Liver (tissue), 9 donors: ENCODE data around the gene DEPDC5. TPM values are rescaled to one million over a fixed set of nuclear protein-coding genes. Genes with fewer than 3 reads are reported as not detected.

Source experiments
- DNase-seq: peaks from one replicate; pipeline ENCODE4 v3.0.0-alpha.2; 2017; ENCODE audit warnings: low spot score
- H3K27ac ChIP-seq, 2 donors: one replicate each; pipeline ENCODE4 v1.7.0; 2013; ENCODE audit warnings: inconsistent platforms in 2 of 2, low read length in 2 of 2, control low read depth in 1 of 2, low read depth in 1 of 2, mild to moderate bottlenecking in 1 of 2
- H3K27me3 ChIP-seq, 4 donors: one replicate each; pipeline versions ENCODE4 v1.6.1 to v1.7.0; 2013; ENCODE audit warnings: low read length in 3 of 4, inconsistent platforms in 1 of 4, mild to moderate bottlenecking in 1 of 4, moderate library complexity in 1 of 4; ENCODE audit not compliant: control insufficient read depth in 4 of 4, insufficient read depth in 4 of 4
- H3K36me3 ChIP-seq, 4 donors: one replicate each; pipeline versions ENCODE4 v1.6.1 to v1.7.0; 2013; ENCODE audit warnings: low read length in 3 of 4, mild to moderate bottlenecking in 3 of 4, low read depth in 1 of 4, moderate library complexity in 1 of 4; ENCODE audit not compliant: control insufficient read depth in 4 of 4, insufficient read depth in 3 of 4
- H3K4me1 ChIP-seq, 4 donors: one replicate each; pipeline versions ENCODE4 v1.6.1 to v1.7.0; 2013; ENCODE audit warnings: low read length in 3 of 4, mild to moderate bottlenecking in 3 of 4, moderate library complexity in 1 of 4; ENCODE audit not compliant: control insufficient read depth in 4 of 4, insufficient read depth in 4 of 4
- H3K4me3 ChIP-seq, 3 donors: one replicate each; pipeline versions ENCODE4 v1.6.1 to v1.7.0; 2013; ENCODE audit warnings: low read length in 3 of 3, control low read depth in 1 of 3, low read depth in 1 of 3, mild to moderate bottlenecking in 1 of 3
- H3K9ac ChIP-seq, 2 donors: one replicate each; pipeline ENCODE4 v1.7.0; 2013; ENCODE audit warnings: low read length in 2 of 2, mild to moderate bottlenecking in 2 of 2, moderate library complexity in 2 of 2, control low read depth in 1 of 2, low read depth in 1 of 2
- H3K9me3 ChIP-seq, 4 donors: one replicate each; pipeline versions ENCODE4 v1.6.1 to v1.7.0; 2013; ENCODE audit warnings: low read length in 3 of 4; ENCODE audit not compliant: control insufficient read depth in 4 of 4
- ATF3 ChIP-seq: IDR thresholded peaks from 2 replicates; pipeline ENCODE4 v1.6.1; 2016; ENCODE audit warnings: antibody characterized with exemption
- CTCF ChIP-seq: fragments of 150-350 bp; IDR thresholded peaks from 2 replicates; pipeline ENCODE4 v1.5.1; 2017; ENCODE audit warnings: improper control_type of control experiment, low read depth, low read length; ENCODE audit not compliant: missing input control
- EGR1 ChIP-seq, 2 donors: IDR thresholded peaks; 2 replicates each; pipeline ENCODE4 v1.6.1; 2016 to 2018; ENCODE audit warnings: antibody characterized with exemption in 2 of 2, low read depth in 2 of 2
- FOXA1 ChIP-seq: IDR thresholded peaks from 2 replicates; pipeline ENCODE4 v1.6.1; 2016; ENCODE audit warnings: antibody characterized with exemption
- FOXA2 ChIP-seq: IDR thresholded peaks from 2 replicates; pipeline ENCODE4 v1.6.1; 2016; ENCODE audit warnings: antibody characterized with exemption
- GABPA ChIP-seq, 2 donors: IDR thresholded peaks in 1 of 2; conservative IDR thresholded peaks in 1 of 2; 2 replicates each; pipeline ENCODE4 v1.6.1; 2016; ENCODE audit warnings: antibody characterized with exemption in 2 of 2, mild to moderate bottlenecking in 1 of 2, moderate library complexity in 1 of 2
- HNF4A ChIP-seq, 2 donors: conservative IDR thresholded peaks; 2 replicates each; pipeline ENCODE4 v1.6.1; 2016; ENCODE audit warnings: antibody characterized with exemption in 2 of 2, mild to moderate bottlenecking in 2 of 2
- HNF4G ChIP-seq: IDR thresholded peaks from 2 replicates; pipeline ENCODE4 v1.6.1; 2016; ENCODE audit warnings: antibody characterized with exemption
- JUND ChIP-seq, 2 donors: IDR thresholded peaks; 2 replicates each; pipeline ENCODE4 v1.6.1; 2016; ENCODE audit warnings: antibody characterized with exemption in 2 of 2
- NR2F2 ChIP-seq: IDR thresholded peaks from 2 replicates; pipeline ENCODE4 v1.6.1; 2016; ENCODE audit warnings: antibody characterized with exemption
- RAD21 ChIP-seq, 2 donors: IDR thresholded peaks; 2 replicates each; pipeline ENCODE4 v1.6.1; 2016; ENCODE audit warnings: antibody characterized with exemption in 2 of 2, mild to moderate bottlenecking in 2 of 2
- REST ChIP-seq: IDR thresholded peaks from 2 replicates; pipeline ENCODE4 v1.6.1; 2016; ENCODE audit warnings: antibody characterized with exemption, mild to moderate bottlenecking
- RXRA ChIP-seq, 2 donors: IDR thresholded peaks; 2 replicates each; pipeline ENCODE4 v1.6.1; 2017 to 2018; ENCODE audit warnings: antibody characterized with exemption in 2 of 2, mild to moderate bottlenecking in 1 of 2
- SP1 ChIP-seq: IDR thresholded peaks from 2 replicates; pipeline ENCODE4 v1.6.1; 2018; ENCODE audit warnings: antibody characterized with exemption, mild to moderate bottlenecking
- TAF1 ChIP-seq: conservative IDR thresholded peaks from 2 replicates; pipeline ENCODE4 v1.6.1; 2016; ENCODE audit warnings: antibody characterized with exemption, mild to moderate bottlenecking
- YY1 ChIP-seq: IDR thresholded peaks from 2 replicates; pipeline ENCODE4 v1.6.1; 2016; ENCODE audit warnings: antibody characterized with exemption, mild to moderate bottlenecking
- WGBS: extraction: QIAGEN DNeasy Blood & Tissue Kit; methylation state at CpG from one replicate; pipeline ENCODE4 v1.1.7; 2013; 5-methylcytosine and 5-hydroxymethylcytosine counted together
- polyA plus RNA-seq, 2 donors: library from polyadenylated mRNA; stranded (reverse) in 1 of 2; unstranded in 1 of 2; fragments of 200-250 nt in 1 of 2; fragments of >200 nt in 1 of 2; fragmentation: Nextera tagmentation in 1 of 2; extraction: Ambion mirVana in 1 of 2; gene quantifications; one replicate each; pipeline versions ENCODE4 v1.2.1 to v1.2.3, GENCODE V29; 2013 to 2015
- total RNA-seq, 2 donors: library from RNA; depleted of rRNA; stranded (reverse); fragments of >200 nt; gene quantifications; one replicate each; pipeline ENCODE4 v1.2.3, GENCODE V29; 2014
- TF ChIP-seq, protein P1 (sequence below): IDR thresholded peaks from 2 replicates; pipeline ENCODE4 v1.6.1; 2016; ENCODE audit warnings: antibody characterized with exemption
- TF ChIP-seq, protein P2 (sequence below): IDR thresholded peaks from 2 replicates; pipeline ENCODE4 v1.6.1; 2016; ENCODE audit warnings: antibody characterized with exemption
- donor health status: healthy.
- donor health status: healthy.
- donor health status: healthy.
- donor health status: healthy.
- donor health status: healthy.

DEPDC5 gene
- total and polyA plus RNA-seq, 4 donors = 5.5 to 19.4 (median 12.6) TPM

DNA sequence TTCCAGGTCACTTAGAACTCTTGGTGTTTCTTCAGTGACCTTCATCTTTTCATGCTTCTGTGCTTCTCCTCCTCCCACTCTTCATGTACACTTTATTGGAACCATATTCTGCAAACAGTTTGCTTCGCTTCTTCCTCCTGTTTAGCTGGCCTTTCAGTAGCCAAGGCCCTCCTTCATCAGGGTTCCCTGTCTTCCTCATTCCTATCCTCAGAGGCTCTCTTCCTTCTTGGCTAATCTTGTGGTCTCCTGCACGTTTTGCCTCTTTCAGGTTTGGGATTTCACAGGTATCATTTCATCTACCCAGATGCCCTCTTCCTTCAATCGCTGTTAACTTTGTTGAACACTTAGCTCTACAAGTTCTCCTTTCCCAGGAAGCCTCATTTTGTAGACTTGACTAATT lies 66.8 kb downstream of the DEPDC5 start:
- Histone ChIP-seq H3K4me1 (peaks cover 0 to 4% (median 2%) of the 10 kb centered on the region in 4 donors), H3K36me3 (peaks cover 0 to 61% (median 51%) of the 10 kb centered on the region in 4 donors), H3K27me3 (no peaks in the 10 kb centered on the region), H3K27ac (no peak overlapping the region), H3K9me3 (no peaks in the 10 kb centered on the region), H3K4me3 (no peak overlapping the region), H3K9ac (no peak overlapping the region)
- DNase-seq = no peak
- WGBS = 91% methylated on average over 3 of the region's 3 CpGs
- TF ChIP-seq, protein P1, sequence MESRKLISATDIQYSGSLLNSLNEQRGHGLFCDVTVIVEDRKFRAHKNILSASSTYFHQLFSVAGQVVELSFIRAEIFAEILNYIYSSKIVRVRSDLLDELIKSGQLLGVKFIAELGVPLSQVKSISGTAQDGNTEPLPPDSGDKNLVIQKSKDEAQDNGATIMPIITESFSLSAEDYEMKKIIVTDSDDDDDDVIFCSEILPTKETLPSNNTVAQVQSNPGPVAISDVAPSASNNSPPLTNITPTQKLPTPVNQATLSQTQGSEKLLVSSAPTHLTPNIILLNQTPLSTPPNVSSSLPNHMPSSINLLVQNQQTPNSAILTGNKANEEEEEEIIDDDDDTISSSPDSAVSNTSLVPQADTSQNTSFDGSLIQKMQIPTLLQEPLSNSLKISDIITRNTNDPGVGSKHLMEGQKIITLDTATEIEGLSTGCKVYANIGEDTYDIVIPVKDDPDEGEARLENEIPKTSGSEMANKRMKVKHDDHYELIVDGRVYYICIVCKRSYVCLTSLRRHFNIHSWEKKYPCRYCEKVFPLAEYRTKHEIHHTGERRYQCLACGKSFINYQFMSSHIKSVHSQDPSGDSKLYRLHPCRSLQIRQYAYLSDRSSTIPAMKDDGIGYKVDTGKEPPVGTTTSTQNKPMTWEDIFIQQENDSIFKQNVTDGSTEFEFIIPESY = no peak
- TF ChIP-seq NR2F2 (no peak), FOXA1 (no peak), HNF4G (no peak), JUND (IDR thresholded peaks at IDR 0.05) (no peak), EGR1 (IDR thresholded peaks at IDR 0.05; ENCODE audit: low read depth in 2 of 2) (no peak), TAF1 (no peak), HNF4A (conservative IDR thresholded peaks at IDR 0.05) (no peak), FOXA2 (no peak), SP1 (no peak), ATF3 (no peak), GABPA (IDR thresholded peaks at IDR 0.05 in 1 of 2, conservative IDR thresholded peaks at IDR 0.05 in 1 of 2) (no peak), YY1 (no peak), CTCF (no peak), REST (no peak), RAD21 (IDR thresholded peaks at IDR 0.05) (no peak), RXRA (IDR thresholded peaks at IDR 0.05) (no peak)
- TF ChIP-seq, protein P2, sequence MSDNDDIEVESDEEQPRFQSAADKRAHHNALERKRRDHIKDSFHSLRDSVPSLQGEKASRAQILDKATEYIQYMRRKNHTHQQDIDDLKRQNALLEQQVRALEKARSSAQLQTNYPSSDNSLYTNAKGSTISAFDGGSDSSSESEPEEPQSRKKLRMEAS = no peak
